8988T (cell line): Measurements from ENCODE around the gene LRRC15.

ENCODE experiments used
- DNase-seq: peaks from one replicate; pipeline ENCODE4 v3.0.0; 2011

LRRC15 gene

DNA sequence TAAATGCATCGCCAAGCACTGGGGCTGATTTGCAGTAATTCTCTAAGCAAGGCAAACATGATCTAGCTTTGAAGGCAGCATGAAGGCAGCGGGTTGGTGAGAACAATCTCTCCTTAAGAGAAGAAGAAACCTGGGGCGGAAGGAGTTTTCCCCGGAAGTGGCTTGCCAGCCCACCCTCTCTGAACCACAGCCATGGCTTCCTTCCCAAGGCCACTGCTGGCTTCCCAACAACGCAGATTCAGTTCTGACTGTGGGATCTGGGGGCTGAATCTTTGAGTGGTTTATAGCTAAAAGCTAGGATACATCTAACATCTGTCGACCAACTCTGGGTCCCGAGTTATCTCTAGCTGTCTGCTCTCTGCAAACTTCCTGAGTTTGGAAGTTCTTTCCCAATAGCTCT, 14.2 kb downstream of the LRRC15 start:
- no peak for DNase-seq

DNA sequence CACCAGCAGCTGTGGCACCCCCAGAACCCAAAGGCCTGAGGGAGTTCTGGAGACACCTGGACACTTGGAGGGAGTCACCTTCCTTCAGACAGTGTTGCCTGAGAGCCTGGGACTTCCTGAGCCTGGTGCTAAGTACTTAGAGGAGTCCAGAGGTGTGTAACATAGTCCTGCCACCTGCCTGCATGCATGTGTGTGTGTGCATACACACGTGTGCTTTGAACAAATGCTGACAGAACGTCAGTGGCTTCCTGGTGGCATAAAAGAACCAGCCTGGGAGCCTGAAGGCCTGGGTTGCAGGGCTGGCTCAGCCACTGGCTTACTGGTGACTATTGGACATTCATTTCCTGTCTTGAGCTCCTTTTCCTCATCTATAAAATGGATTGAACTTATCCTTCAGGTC, 15.2 kb downstream of the LRRC15 start:
- no peak for DNase-seq

DNA sequence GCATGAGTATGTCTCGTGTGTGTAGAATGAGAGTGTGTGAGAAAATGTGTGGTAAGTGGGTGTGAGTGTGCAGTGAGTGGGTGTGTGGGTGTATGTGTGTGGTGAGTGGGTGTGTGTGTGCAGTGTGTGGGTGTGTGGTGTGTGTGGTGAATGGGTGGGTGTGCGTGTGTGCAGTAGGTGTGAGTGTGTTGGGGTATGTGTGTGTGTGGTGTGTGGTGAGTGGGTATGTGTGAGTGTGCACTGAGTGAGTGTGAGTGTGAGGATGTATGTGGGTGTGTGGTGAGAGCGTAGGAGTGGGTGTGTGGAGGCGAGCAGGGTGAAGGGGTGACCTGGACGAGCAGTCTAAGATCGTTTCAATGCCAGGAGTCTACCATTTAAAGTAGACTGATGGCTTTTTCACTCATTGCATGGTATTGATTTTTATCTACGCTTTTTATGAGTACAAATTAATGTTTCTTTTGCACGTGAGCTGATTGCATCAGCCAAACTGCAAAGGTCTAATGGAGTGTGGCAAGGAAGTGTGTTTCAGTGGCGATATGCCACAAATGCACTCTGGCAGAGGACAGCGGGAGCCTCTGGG, 16.8 kb downstream of the LRRC15 start:
- DNase-seq, result no peak

DNA sequence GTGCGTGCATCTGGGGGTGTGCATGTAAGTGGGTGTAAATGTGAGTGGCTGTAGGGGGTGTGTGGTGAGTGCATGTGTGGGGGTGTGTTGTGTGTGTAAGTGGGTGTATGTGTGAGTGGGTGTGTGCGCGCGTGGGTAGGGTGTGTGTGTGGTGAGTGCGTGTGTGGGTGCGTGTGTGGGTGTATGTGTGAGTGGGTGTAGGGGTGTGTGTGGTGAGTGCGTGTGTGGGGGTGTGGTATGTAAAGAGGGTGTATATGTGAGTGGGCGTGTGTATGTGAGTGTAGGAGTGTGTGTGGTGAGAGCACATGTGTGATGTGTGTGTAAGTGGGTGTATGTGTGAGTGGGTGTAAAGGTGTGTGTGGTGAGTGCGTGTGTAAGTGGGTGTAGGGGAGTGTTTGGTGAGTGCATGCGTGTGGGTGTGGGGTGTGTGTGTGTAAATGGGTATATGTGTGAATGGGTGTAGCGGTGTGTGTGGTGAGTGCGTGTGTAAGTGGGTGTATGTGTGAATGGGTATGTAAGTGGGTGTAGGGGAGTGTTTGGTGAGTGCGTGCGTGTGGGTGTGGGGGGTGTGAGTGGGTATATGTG, 17.5 kb downstream of the LRRC15 start:
- no peak for DNase-seq

- no peak for DNase-seq
Measured at GRCh38 chr3:194351080-194351672, 18.4 kb downstream of the LRRC15 start, which contains the start of gene CPN2. Gene CPN2, minus strand, starts transcription at chr3:194351328. Its CDS starts 8,626 bp downstream, at chr3:194342702.

GRCh38 chr3:194350726-194351071, 18.8 kb downstream of the LRRC15 start:
- no peak for DNase-seq

GRCh38 chr3:194348354-194348753, 21.2 kb downstream of the LRRC15 start:
- no peak for DNase-seq

DNA sequence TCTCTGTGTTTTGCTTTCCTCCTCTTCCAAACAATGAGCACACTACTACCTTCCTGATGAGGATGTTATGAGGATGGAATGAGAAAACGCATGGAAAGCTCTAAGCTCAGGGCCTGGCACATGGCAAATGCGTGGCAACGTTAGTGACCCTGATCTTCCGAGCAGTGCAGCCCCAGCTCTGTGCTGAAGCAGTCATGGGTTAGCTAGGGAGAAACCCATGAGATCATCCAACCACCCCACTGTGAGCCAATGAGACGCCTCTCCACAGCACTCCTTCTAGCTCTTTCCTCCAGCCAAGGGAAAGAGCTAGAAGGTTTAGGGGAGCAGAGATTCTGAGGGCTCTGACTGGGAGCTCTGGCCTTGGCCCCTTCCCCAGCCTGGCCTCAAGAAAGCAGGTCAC, 22.9 kb downstream of the LRRC15 start:
- no peak for DNase-seq

DNA sequence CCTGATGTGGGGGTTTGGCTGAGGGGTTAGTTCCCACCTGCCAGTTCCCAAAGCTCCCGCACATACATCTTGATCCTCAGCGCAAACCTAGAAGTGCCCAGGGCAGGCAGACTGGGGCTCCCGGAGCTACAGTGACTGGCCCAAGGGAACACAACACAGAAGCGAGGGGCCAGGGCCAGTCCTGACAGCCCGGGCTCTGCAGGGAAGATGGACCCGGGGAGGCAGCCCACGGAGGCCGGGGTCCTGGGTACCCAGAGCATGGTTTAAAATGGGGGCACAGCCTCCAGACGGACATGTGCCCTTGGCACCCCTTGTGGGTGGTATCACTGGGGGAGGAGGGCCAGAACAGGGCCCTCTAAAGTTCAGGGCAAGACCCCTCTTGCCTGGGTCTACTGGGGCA, 23.5 kb downstream of the LRRC15 start:
- no peak for DNase-seq

- peak; percentile 92 for DNase-seq
Measured at GRCh38 chr3:194344012-194344411, 25.5 kb downstream of the LRRC15 start.

DNA sequence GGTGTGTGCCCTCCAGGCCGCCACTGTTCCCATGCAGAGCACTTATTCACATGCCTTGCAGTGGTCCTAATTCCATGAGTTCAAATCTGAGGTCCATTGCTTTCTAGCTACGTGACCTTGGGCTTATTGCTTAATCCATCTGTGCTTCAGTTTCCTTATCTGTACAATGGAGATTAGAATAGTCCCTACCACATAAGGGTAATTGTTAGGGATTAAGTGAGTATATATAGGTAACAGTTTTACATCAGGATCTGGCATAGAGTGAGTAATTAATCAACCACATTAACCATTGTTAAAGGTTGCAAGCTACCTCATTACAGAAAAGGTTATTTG, 26.0 kb downstream of the LRRC15 start:
- no peak for DNase-seq

DNA sequence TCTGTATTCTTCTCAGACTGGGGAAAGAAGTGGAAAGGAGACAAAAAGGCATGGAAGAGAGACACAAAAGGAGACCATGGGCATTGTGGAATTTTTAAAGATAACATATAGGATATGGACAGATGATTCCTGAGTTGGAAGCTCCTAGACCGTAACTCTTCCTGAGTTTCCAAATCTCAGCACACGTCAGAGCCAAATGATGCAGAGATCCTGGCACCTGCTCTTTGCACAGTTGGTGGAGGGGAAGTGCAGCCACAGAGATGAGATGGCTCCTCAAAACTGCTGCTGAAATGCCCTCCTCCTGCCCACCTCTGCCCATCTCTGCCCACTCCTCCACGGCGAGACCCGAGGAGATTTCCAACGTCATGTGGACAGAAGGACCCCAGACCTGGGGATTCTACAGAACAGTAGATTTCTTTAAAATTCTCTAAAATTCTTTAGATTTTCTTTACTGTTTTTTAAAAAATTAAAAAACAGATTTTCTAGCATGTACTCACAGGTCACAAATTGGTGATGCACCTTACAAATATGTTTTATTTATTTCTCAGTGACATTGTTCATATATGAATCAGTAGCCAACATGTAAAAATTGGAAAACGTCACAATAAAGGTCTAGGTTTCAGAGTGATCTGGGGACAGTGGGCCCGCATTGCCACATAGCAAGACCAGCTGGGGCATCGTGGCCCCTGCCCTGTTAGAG, 26.5 kb downstream of the LRRC15 start:
- DNase-seq, result no peak

DNA sequence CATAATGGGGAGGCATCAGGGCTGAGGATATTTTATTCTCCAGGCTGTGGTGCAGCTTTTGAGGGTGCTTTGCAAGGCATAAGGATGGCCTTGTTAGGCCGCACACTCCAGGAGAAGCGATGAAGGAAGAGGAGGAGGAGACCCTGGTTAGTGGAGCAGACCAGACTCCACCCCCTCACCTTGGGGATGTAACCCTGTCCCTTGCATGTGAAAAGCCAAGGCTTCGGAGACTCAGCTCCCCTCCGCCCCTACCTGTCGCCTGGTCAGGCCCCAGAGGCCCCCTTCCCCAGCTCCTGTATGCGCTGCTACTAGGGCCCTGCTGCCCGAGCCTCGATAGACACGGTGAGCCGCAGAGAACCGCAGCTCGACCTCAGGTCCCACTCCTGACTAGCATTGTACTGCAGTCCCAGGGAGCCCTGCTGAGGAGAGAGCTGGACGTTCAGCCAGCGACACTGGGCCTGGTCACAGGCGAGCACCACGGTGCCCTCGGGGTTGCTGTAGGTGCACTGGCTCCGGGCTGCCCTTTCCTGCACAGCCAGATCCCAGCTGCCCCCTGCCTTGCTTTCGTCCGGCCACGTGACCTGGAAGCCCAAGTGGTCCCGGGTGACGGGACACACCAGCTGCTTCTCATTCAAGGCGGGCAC, 28.7 kb downstream of the LRRC15 start:
- DNase-seq, result no peak

DNA sequence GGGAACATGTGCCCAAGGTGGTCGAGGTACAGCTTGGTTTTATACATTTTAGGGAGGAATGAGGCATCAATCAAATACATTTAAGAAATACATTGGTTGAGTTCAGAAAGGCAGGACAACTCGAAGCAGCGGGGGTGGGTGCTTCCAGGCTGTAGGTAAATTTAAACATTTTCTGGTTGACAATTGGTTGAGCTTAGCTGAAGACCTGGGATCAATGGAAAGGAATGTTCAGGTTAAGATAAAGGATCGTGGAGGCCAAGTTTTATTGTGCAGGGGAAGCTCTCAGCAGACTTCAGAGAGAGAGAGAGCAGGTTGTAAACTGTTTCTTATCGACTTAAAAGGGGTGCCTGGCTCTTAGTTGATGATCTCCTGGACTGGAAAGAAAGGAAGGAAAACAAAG, 29.7 kb downstream of the LRRC15 start:
- no peak for DNase-seq

DNA sequence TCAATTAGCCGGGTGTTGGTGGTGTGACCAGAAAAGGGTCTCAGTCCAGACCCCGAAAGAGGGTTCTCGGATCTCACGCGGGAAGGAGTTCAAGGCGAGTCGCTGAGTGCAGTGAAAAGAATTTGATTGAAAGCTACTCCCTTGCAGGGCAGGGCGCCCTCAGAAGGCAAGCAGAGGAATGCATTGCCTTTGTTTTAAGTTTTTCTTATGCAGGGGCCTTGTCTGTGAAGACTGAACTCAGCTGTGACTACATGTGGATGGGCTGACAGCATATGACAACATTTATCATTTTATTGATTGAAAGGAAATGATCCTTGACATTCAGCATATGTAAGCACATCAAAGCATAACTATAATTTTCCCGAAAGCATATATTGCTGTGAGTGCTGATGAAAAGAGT, 30.2 kb downstream of the LRRC15 start:
- DNase-seq, result no peak

- no peak for DNase-seq
Measured at GRCh38 chr3:194337965-194338753, 31.4 kb downstream of the LRRC15 start.

- no peak for DNase-seq
Measured at GRCh38 chr3:194336601-194337355, 32.8 kb downstream of the LRRC15 start.

GRCh38 chr3:194333981-194334320, 35.6 kb downstream of the LRRC15 start:
- DNase-seq, result no peak

DNA sequence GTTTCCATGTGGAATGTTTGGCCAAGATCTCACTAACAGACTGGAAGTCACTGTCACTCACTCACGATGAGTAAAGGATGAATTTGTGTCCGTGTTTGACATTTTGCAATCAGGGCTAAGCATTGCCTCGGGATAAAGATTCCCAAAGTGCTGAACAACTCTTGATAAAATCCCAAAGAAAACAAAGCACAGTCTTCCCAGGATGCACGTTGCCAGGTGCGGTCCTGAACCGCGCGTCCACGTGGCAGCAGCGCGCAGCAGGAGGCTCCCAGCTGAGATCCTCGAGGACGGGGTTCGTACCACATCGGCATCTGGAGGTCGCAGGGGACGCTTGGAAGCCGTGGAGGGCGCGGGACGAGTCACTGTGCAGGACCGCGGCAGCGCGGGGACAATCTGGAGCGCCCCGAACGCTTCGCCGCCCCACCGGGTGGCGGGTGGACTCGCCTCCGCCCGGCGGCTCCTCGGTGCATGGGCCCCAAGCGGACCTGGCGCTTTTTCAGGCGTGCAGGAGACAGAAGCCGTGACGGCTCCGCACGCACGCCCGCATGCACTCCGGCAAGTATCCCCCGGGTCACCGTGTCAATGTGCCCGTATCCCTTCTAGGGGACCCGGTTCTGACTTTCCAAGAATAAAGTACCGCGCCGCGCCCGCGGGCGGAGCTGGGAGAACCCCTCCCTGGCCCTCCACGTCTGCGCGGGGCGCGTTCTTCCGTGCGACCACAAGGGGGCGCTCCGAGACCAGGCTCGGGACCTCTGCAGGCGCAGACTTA, 36.1 kb downstream of the LRRC15 start:
- DNase-seq, result peak; percentile 80

- DNase-seq, result no peak
Measured at GRCh38 chr3:194332858-194333211, 36.7 kb downstream of the LRRC15 start.

DNA sequence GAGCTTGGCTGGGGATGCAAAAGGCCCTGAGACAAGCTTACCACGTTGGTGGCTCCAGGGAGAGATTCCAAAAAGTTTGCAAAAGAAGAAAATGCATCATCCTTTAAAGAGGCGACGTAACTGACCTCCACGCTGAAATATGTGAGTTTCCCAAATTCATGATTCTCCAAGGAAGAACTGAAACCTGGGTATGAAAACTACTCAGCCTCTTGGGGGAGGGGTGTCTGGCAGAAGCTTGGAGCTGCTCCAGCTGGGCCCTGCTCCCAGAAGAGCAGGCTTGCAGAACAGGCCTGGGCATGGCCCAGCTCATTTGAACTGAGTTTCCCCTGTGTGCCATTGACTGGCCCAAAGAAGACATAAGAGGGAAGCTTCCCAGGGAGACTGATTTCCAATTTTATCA, 39.0 kb downstream of the LRRC15 start:
- DNase-seq, result no peak

- no peak for DNase-seq
Measured at GRCh38 chr3:194330160-194330559, 39.4 kb downstream of the LRRC15 start.
